Breast epithelium (tissue), 3 donors: ENCODE measurements around the gene SLC16A9.

Experiments
- POLR2A ChIP-seq: fragments of 450-650 bp; IDR thresholded peaks from one replicate; pipeline ENCODE4 v1.6.1; 2016; ENCODE audit warnings: antibody characterized with exemption, mild to moderate bottlenecking, moderate library complexity
- POLR2AphosphoS5 ChIP-seq, 3 donors: sonication (generic); formaldehyde crosslinking; IDR thresholded peaks; one replicate each; pipeline ENCODE4 v1.6.1; 2017; ENCODE audit warnings: antibody characterized with exemption in 3 of 3
- TF ChIP-seq, protein P1 (sequence below), 3 donors: fragments of 450-650 bp; IDR thresholded peaks; one replicate each; pipeline ENCODE4 v1.5.1; 2016 to 2017; ENCODE audit warnings: antibody characterized with exemption in 3 of 3, mild to moderate bottlenecking in 3 of 3, moderate library complexity in 3 of 3

DNA sequence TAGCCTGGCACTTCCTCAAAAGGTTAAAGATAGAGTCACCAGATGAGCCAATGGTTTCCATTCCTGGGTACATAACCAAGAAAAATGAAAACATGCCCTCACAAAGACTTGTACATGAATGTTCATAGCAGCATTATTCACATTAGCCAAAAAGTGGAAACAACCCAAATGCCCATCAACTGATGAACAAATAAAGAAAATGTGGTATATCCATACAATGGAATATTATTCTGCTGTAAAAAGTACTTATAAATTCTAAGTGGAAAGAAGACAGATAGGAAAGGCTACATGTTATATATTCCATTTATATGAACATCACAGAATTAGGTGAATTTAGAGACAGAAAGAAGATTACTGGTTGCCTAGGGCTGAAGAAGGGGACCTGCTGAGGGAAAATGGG, 10.7 kb upstream of the SLC16A9 start:
- TF ChIP-seq POLR2A (no peak), POLR2AphosphoS5 (IDR thresholded peaks at IDR 0.05) (no peak)
- TF ChIP-seq, protein P1, sequence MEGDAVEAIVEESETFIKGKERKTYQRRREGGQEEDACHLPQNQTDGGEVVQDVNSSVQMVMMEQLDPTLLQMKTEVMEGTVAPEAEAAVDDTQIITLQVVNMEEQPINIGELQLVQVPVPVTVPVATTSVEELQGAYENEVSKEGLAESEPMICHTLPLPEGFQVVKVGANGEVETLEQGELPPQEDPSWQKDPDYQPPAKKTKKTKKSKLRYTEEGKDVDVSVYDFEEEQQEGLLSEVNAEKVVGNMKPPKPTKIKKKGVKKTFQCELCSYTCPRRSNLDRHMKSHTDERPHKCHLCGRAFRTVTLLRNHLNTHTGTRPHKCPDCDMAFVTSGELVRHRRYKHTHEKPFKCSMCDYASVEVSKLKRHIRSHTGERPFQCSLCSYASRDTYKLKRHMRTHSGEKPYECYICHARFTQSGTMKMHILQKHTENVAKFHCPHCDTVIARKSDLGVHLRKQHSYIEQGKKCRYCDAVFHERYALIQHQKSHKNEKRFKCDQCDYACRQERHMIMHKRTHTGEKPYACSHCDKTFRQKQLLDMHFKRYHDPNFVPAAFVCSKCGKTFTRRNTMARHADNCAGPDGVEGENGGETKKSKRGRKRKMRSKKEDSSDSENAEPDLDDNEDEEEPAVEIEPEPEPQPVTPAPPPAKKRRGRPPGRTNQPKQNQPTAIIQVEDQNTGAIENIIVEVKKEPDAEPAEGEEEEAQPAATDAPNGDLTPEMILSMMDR (IDR thresholded peaks at IDR 0.05), result no peak
